Activated naive CD8-positive, alpha-beta T cell treated with anti-CD3 and anti-CD28 coated beads for 36 hours (primary cell): ENCODE data around the gene BARHL1. TPM values are rescaled to one million over a fixed set of nuclear protein-coding genes. Genes with fewer than 3 reads are reported as not detected.
A peak's percentile ranks its signal among the peaks of the same experiment; 100 is the strongest.

ENCODE experiments used
- DNase-seq: peaks from one replicate; pipeline ENCODE4 v3.0.0; 2021
- H3K27ac Mint-ChIP-seq: one replicate; pipeline ENCODE4 v1.8.0; 2022; ENCODE audit warnings: mild to moderate bottlenecking, moderate library complexity, mixed read lengths
- H3K27me3 Mint-ChIP-seq: one replicate; pipeline ENCODE4 v1.8.0; 2022; ENCODE audit warnings: mild to moderate bottlenecking, mixed read lengths
- H3K36me3 Mint-ChIP-seq: one replicate; pipeline ENCODE4 v1.8.0; 2021; ENCODE audit warnings: mild to moderate bottlenecking, mixed read lengths
- H3K4me1 Mint-ChIP-seq: one replicate; pipeline ENCODE4 v1.8.0; 2021; ENCODE audit warnings: mixed read lengths
- H3K4me3 Mint-ChIP-seq: one replicate; pipeline ENCODE4 v1.8.0; 2022; ENCODE audit warnings: mild to moderate bottlenecking, moderate library complexity, mixed read lengths
- H3K9me3 Mint-ChIP-seq: one replicate; pipeline ENCODE4 v1.8.0; 2022; ENCODE audit warnings: mixed read lengths
- total RNA-seq, 2 experiments: library from RNA; stranded (reverse); gene quantifications; one replicate each; pipeline ENCODE4 v1.2.3, GENCODE V29; 2021

The BARHL1 gene
- total RNA-seq, 2 experiments from 2014 or later: not detected

GRCh38 chr9:132572921-132573320 is 9.5 kb upstream of the BARHL1 start:
- Mint-ChIP-seq H3K4me1 (no peaks in the 10 kb centered on the region), H3K4me3 (no peak overlapping the region), H3K9me3 (no peaks in the 10 kb centered on the region), H3K36me3 (no peaks in the 10 kb centered on the region), H3K27me3 (peaks cover 53% of the 10 kb centered on the region), H3K27ac (no peak overlapping the region)
- DNase-seq: no peak

- no peak overlapping the region for H3K27ac Mint-ChIP-seq
- no peaks in the 10 kb centered on the region for H3K36me3 Mint-ChIP-seq
- peaks cover 75% of the 10 kb centered on the region for H3K27me3 Mint-ChIP-seq
- no peak overlapping the region for H3K4me3 Mint-ChIP-seq
- no peaks in the 10 kb centered on the region for H3K9me3 Mint-ChIP-seq
- DNase-seq: peak; percentile 58
- no peaks in the 10 kb centered on the region for H3K4me1 Mint-ChIP-seq
Measured at GRCh38 chr9:132575005-132575609, 7.3 kb upstream of the BARHL1 start.

GRCh38 chr9:132575811-132576210 is 6.6 kb upstream of the BARHL1 start:
- DNase-seq: no peak
- no peak overlapping the region for H3K4me3 Mint-ChIP-seq
- no peaks in the 10 kb centered on the region for H3K4me1 Mint-ChIP-seq
- H3K9me3 Mint-ChIP-seq: no peaks in the 10 kb centered on the region
- H3K36me3 Mint-ChIP-seq: no peaks in the 10 kb centered on the region
- no peak overlapping the region for H3K27ac Mint-ChIP-seq
- H3K27me3 Mint-ChIP-seq: peaks cover 80% of the 10 kb centered on the region

GRCh38 chr9:132577119-132577518 is 5.3 kb upstream of the BARHL1 start:
- Mint-ChIP-seq H3K9me3 (no peaks in the 10 kb centered on the region), H3K4me1 (peaks cover 7% of the 10 kb centered on the region), H3K27me3 (peaks cover 88% of the 10 kb centered on the region), H3K4me3 (no peak overlapping the region), H3K36me3 (no peaks in the 10 kb centered on the region), H3K27ac (no peak overlapping the region)
- DNase-seq: no peak

GRCh38 chr9:132578367-132578932 is 4.0 kb upstream of the BARHL1 start:
- Mint-ChIP-seq H3K9me3 (no peaks in the 10 kb centered on the region), H3K4me1 (peaks cover 7% of the 10 kb centered on the region), H3K27ac (no peak overlapping the region), H3K27me3 (peaks cover 91% of the 10 kb centered on the region), H3K36me3 (no peaks in the 10 kb centered on the region), H3K4me3 (no peak overlapping the region)
- DNase-seq: no peak

- no peak overlapping the region for H3K4me3 Mint-ChIP-seq
- peaks cover 94% of the 10 kb centered on the region for H3K27me3 Mint-ChIP-seq
- no peaks in the 10 kb centered on the region for H3K9me3 Mint-ChIP-seq
- no peak for DNase-seq
- no peaks in the 10 kb centered on the region for H3K36me3 Mint-ChIP-seq
- peaks cover 7% of the 10 kb centered on the region for H3K4me1 Mint-ChIP-seq
- H3K27ac Mint-ChIP-seq: no peak overlapping the region
Measured at GRCh38 chr9:132579427-132579798, 3.0 kb upstream of the BARHL1 start.

GRCh38 chr9:132582786-132583583 is 579 bp downstream of the BARHL1 start:
- no peaks in the 10 kb centered on the region for H3K9me3 Mint-ChIP-seq
- peaks cover 15% of the 10 kb centered on the region for H3K4me1 Mint-ChIP-seq
- no peak overlapping the region for H3K27ac Mint-ChIP-seq

GRCh38 chr9:132583584-132584304 is 1.3 kb downstream of the BARHL1 start:
- H3K9me3 Mint-ChIP-seq: no peaks in the 10 kb centered on the region
- no peaks in the 10 kb centered on the region for H3K36me3 Mint-ChIP-seq
- H3K4me1 Mint-ChIP-seq: peaks cover 15% of the 10 kb centered on the region
- peaks cover 98% of the 10 kb centered on the region for H3K27me3 Mint-ChIP-seq
- no peak overlapping the region for H3K27ac Mint-ChIP-seq
- no peak for DNase-seq
- no peak overlapping the region for H3K4me3 Mint-ChIP-seq

More at GRCh38 chr9:132582786-132583583, 579 bp downstream of the BARHL1 start:
- no peak for DNase-seq
- H3K27me3 Mint-ChIP-seq: peaks cover 98% of the 10 kb centered on the region
- H3K4me3 Mint-ChIP-seq: no peak overlapping the region
- no peaks in the 10 kb centered on the region for H3K36me3 Mint-ChIP-seq

- H3K9me3 Mint-ChIP-seq: no peaks in the 10 kb centered on the region
- H3K4me3 Mint-ChIP-seq: no peak overlapping the region
- H3K4me1 Mint-ChIP-seq: peaks cover 15% of the 10 kb centered on the region
- DNase-seq: no peak
- no peak overlapping the region for H3K27ac Mint-ChIP-seq
- H3K36me3 Mint-ChIP-seq: no peaks in the 10 kb centered on the region
- H3K27me3 Mint-ChIP-seq: peaks cover 95% of the 10 kb centered on the region
Measured at GRCh38 chr9:132584601-132585560, 2.5 kb downstream of the BARHL1 start.

- peaks cover 14% of the 10 kb centered on the region for H3K4me1 Mint-ChIP-seq
- no peaks in the 10 kb centered on the region for H3K36me3 Mint-ChIP-seq
- H3K27me3 Mint-ChIP-seq: peaks cover 96% of the 10 kb centered on the region
- H3K27ac Mint-ChIP-seq: no peak overlapping the region
- H3K9me3 Mint-ChIP-seq: no peaks in the 10 kb centered on the region
- DNase-seq: no peak
- H3K4me3 Mint-ChIP-seq: no peak overlapping the region
Measured at GRCh38 chr9:132585954-132586829, 3.8 kb downstream of the BARHL1 start.

GRCh38 chr9:132586830-132587591 is 4.6 kb downstream of the BARHL1 start:
- Mint-ChIP-seq H3K36me3 (no peaks in the 10 kb centered on the region), H3K27ac (no peak overlapping the region), H3K27me3 (peaks cover 96% of the 10 kb centered on the region), H3K4me3 (no peak overlapping the region), H3K4me1 (peaks cover 8% of the 10 kb centered on the region), H3K9me3 (no peaks in the 10 kb centered on the region)
- DNase-seq: no peak

GRCh38 chr9:132587592-132587955 is 5.2 kb downstream of the BARHL1 start:
- no peaks in the 10 kb centered on the region for H3K9me3 Mint-ChIP-seq
- H3K4me1 Mint-ChIP-seq: peaks cover 8% of the 10 kb centered on the region
- H3K27me3 Mint-ChIP-seq: peaks cover 96% of the 10 kb centered on the region
- no peak for DNase-seq
- H3K27ac Mint-ChIP-seq: no peak overlapping the region
- peaks cover 3% of the 10 kb centered on the region for H3K36me3 Mint-ChIP-seq
- H3K4me3 Mint-ChIP-seq: no peak overlapping the region

- H3K4me3 Mint-ChIP-seq: no peak overlapping the region
Measured at GRCh38 chr9:132588098-132588497, 5.7 kb downstream of the BARHL1 start.

More at GRCh38 chr9:132588098-132588497, 5.7 kb downstream of the BARHL1 start:
- H3K27ac Mint-ChIP-seq: no peak overlapping the region
- DNase-seq: no peak
- peaks cover 93% of the 10 kb centered on the region for H3K27me3 Mint-ChIP-seq
- no peaks in the 10 kb centered on the region for H3K9me3 Mint-ChIP-seq
- peaks cover 8% of the 10 kb centered on the region for H3K4me1 Mint-ChIP-seq
- H3K36me3 Mint-ChIP-seq: peaks cover 3% of the 10 kb centered on the region
